COLO668 (cell line): ENCODE results near the gene LRFN2.

Experiments
- DNase-seq: peaks from one replicate; lab custom pipeline; 2025; ENCODE audit not compliant: unreplicated experiment; lab: John Stamatoyannopoulos, UW

Gene LRFN2

GRCh38 chr6:40439026-40439800, 148.0 kb downstream of the LRFN2 start:
- no peak for DNase-seq

DNA sequence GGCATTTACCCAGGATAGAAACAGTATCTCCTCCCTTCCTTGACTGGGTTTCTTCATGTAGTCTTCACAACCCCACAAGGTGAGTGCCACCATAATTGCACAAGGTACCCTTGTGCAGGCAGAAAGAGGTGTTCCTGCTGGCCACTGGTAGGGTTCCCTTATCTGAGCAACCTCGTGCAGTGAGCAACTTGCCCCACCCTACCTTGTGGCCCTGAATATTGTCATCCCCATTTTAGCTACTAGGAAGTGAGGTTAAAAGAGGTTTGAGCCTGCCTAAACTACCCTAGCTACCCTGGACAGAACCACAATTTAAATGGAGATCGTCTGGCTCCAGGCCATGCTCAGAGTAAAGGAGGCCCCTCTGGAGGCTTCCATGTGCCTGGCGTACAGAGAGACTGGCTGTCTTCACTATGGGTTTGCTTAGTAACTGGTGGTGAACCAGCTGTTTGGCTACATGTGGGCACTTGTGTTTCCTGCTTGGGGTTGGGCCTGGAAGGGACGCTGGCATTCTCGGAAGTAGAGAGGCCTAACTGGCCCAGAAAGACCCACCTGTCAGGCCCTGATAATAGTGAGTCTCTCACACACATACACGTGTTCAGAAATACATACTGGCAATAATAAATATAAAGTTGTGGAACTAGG, 148.8 kb downstream of the LRFN2 start:
- no peak for DNase-seq

DNA sequence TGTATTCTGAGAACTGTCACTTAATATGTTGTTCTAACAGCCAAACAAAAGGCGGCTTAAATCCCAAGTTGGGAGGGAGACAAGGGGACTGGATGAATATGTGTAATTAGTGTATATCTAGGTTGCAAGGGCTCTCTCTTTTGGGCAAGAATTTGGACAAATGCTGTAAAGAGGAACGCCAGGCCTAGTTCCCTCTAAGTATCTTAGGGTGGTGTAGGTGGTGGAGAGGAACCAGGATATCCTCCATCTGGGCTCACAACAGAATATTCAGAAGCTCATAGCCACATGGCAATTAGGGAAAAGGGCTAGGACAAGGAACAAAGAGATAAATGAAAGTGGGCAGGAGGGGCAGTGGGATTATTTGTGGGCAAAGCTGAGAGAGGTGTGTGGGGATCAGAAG, 149.5 kb downstream of the LRFN2 start:
- no peak for DNase-seq

DNA sequence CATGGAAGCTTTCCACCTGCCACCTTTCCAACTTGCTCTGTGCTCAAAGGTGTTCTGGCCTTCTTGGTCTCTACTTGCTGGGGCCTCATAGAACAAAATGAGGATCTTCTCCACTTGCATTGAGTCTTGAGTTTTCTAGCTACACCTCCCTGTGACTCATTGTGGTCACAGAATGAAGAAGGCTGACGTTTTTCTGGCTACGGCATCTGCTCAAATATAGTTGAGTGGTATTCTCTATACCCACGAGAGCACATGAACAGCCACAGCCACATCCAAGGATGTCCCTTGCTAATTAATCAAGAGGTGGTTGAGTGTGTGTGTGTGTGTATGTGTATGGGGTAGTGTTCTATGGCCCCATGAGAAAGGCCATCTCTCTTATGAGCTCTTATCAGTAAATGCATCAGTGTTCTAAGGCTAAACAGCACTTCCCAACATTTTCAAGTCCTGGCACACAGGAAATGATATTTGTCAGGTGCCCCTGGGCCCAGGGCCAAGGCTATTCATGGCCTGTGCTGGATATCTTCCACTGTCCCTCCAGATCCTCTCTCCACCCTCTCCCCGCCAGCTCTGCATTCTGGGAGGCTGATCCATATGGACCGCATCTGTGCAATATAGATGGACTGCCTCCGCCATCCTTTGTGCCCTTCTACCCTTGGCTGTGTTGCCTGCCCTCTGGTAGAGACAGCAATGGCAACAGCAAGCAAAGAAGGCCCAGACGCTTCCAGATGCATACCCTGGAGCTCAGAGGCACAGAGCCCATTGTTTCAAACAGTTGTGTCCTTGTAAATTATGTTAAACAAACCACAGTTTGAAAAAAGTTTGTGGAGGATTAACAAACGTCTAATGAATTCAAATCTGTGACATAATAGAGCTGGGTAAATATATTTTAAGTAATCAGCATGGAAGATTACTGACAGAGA, 150.2 kb downstream of the LRFN2 start:
- DNase-seq: no peak

GRCh38 chr6:40432982-40433381, 154.2 kb downstream of the LRFN2 start:
- no peak for DNase-seq

DNA sequence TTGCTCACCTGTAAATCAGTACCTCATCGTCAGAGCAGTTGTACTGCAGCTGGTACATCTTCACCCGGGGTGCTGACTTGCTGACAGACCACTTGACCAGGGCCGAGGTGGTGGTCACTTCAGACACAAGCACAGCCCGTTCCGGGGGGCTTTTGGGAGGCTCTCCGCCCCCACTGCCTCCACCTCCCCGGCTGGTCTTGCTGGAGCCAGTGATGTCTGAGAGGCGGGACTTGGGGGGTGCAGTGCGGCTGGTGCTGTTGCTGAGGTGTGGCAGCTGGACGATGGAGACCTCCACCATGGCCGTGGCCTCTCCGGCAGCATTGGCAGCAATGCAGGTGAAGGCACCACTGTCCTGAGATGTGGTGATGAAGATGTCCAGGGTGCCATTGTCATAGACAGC, 155.5 kb downstream of the LRFN2 start:
- no peak for DNase-seq

DNA sequence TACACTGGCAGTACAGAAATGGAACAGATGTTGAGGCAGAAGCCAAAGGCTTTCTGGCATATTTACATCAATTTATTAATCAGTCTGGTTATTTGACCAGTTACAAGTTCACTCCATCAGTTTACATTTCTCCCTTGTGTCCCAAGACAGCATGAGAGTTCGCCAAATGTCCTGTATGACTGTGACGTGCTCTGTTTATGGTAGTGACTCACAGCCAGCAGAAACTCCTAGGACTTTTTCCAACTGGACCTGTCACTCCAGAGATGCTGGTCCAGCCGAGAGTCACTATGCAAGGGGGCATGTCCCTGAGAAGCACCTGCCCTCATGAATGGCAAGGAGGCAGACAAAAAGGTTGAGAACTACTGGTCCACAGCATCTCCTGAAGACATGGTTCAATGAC, 160.0 kb downstream of the LRFN2 start:
- no peak for DNase-seq

- no peak for DNase-seq
These were observed 160.7 kb downstream of the LRFN2 start for GRCh38 chr6:40426346-40427066.

DNA sequence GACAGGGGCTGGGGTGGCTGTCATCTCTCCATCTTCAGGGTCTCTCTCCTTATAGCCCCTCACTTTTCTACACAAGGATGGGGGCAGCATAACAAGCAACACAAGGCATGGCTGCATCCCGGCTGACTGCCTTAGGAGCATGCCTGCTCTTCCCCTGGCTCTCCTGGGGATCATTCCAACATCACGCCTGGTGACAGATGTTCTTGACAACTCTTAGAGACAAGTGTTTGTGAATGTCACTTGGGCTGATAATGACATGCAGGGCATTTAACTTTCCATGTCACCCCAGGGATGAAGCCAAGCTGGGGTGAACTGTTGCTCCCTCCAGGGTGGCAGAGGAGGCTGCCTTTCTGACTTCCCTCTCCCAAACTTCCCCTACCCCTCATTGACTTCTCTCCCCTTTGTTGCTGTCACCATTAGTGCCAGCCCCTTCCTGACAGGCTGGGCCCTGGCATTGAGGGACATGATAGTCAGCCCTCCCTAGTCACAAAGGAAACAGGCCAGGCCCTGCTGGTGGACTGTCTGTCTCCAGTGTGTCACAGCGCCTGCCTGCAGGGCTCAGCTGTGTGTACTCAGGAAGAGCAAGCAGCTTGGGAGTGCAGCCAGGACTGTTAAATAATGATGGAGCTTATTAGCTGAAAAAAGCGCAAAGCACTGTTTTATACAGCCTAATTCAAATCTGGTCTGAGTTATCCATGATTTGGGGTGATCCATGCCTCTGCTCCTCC, 161.8 kb downstream of the LRFN2 start:
- peak; percentile 17 for DNase-seq

GRCh38 chr6:40422046-40422445, 165.1 kb downstream of the LRFN2 start:
- DNase-seq: no peak

GRCh38 chr6:40419946-40420728, 167.0 kb downstream of the LRFN2 start:
- DNase-seq: no peak

DNA sequence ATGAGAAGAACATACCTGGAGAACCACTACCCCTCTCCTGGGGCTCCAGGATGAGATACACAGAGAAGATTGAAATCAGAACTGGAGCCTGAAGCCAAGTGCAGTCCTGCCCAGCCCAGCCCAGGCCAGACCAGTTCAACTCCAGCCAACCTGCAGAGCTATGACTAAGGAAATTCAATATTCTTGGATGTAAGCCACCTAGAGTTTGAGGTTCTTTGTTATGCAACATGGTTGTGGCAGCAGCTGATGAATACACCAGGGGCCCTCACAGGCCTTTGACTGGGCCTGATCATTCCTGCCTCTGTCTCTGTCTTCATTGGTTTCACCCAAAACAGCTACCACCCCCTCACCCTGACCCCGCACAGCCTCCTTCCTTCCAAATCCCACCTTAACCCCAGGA, 167.8 kb downstream of the LRFN2 start:
- no peak for DNase-seq

GRCh38 chr6:40417031-40417430, 170.1 kb downstream of the LRFN2 start:
- DNase-seq: no peak

DNA sequence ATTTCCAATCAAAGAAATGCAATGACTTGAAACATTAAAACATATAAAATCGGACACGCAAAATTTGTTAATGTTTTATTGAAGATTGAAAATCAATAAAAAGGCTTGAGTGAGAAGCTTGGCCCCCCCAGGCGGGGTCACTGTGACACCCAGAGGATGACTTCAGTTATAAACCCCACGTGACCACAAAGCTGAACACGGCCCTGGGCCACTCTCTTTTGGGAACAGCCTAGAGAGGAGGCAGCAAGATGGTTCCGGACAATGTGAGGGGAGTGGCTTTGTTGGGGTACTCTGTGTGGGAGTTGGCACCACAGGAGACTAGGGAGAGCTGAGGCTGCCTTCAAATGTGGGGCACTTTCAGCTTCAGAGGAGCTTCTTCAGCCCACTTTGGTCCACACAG, 172.5 kb downstream of the LRFN2 start:
- no peak for DNase-seq

GRCh38 chr6:40413239-40413638, 173.9 kb downstream of the LRFN2 start:
- DNase-seq: no peak

DNA sequence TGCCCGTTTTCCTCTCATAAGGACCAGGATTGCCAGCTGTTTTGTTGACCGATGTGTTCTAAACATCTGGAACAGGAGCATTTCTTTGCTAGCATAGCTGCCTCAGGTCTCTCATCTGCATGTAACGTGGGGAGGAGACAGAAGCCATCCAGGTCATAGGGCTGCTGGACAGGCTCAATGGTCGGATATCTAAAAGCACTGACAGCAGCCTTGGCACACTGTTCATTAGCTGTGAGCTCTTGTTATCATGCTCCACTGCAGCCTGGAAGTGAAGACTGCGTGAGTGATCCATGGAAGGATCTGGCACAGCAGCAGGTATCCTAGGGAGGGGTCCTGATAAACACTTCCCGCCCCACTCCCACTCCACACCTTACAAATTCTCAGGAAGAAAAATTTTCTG, 175.3 kb downstream of the LRFN2 start:
- DNase-seq: no peak

- DNase-seq: no peak
These were observed 176.3 kb downstream of the LRFN2 start for GRCh38 chr6:40410821-40411220.

DNA sequence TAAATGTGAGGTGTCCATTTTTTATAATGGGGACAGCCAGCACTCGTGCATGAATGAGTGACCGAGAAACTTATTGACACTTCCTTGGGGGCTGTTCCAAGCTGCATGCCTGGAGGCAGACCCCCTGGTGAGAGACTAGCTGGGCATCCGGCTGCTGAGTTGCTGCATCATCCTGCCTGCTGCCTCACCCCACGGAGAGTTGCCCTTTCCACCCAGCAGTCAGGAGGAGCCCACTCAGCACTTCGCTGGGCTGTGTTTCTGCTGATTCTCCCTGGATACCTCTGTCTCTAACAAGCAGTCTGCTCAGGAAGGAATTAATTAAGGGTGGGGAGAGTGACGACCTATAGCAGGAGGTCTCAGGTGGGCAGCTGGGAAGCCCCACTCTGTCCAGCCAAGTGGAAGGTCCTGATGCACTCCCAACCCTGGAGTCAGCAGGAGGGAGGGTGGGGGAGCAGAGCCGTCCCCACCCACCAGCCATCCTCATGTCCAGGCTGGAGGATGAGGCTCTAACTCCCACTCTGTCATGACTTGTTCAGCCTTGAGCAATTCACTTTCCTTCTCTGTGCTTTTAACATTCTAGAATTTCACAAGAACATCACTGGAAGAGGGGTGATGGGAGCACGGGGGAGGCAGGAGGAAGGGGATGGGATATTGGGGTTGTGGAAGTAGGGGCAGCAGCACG, 177.3 kb downstream of the LRFN2 start:
- DNase-seq: peak; percentile 50
